ENCODE data around the gene AK4. TPM values are rescaled to one million over a fixed set of nuclear protein-coding genes. Genes with fewer than 3 reads are reported as not detected.

The AK4 gene
- total RNA-seq, 1 experiment from 2014 or later = 180 TPM

DNA sequence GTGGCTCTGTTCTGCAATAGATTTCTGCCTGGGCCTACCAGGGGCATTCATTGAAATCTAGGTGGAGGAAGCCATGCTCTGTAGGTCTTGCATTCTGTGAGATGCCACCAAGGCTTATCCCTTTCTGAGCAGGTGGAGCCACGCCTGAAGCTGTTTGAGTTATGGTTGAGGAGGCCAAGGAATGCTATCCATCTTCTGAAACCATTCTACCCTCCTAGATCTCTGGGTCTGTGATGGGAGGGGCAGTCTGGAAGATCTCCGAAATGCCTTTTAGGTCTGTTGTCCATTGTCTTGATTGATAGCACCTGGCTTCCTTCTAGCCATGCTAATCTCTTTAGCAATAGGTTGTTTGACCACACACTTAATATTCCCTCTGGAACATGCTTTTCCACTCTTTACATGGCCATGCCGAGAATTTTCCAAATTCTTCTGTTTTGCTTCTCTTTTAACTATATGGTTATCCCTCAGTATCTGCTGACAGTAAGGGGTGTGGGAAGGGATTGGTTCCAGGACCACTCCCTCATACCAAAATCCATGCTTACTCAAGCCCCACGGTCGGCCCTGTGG lies 45.2 kb downstream of the AK4 start:
- peaks cover 51% of the 10 kb centered on the region for H3K36me3 Mint-ChIP-seq

DNA sequence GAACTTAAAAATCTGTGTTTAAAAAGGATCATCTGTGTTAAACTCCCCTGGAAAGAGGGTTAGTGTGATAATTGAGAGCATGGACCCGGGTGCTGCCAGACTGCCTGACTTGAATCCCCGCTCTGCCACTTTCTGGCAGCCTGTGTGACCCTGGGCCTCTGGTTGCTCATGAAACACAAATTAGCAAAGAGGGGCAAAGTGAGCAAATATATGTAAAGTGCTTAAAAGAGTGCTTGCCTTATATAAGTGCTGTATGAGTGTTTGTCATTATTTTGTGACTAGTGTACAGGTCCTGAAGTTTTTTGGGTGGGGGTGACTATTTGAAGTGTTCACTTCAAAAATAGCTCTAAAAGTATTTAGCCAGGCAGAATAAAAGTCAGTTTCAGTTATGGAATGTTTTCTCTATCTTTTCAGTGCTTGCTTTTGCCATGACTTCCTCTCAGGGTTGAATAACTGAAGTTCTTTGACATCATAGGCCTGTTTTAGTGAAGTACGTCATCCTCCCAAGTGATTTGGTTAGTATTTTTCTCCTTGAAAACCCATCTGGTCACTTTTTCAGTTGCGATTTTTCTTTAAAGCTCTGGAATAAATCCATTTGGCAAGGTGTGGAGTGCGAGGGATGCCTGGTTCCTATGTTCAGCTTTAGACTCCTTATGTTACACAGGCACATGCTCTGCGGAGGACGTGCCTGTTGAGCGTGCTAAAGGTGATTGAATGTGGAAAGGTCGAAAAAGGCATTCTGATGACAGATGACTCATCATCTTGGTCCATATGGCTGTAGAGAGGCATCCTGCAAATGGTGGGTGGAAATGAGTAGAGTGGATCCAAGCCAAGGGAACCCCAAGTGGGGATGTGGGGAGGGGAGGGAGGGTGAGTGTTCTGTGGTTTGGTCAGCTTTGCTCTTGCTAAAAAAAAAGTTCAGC lies 47.8 kb downstream of the AK4 start:
- Mint-ChIP-seq H3K4me1 (peaks cover 26% of the 10 kb centered on the region), H3K9me3 (peaks cover 7% of the 10 kb centered on the region; the same call in 1 of the 2 replicates), H3K4me3 (no peak overlapping the region), H3K36me3 (peaks cover 51% of the 10 kb centered on the region), H3K27me3 (ENCODE audit: low read depth) (no peaks in the 10 kb centered on the region), H3K27ac (peak overlapping the region; percentile 86; the same call in 1 of the 2 replicates)
- no peak for TF ChIP-seq PRRX2 (CRISPR knock-in tag; IDR thresholded peaks at IDR 0.05)
- no peak for TF ChIP-seq FOXK1 (CRISPR knock-in tag; IDR thresholded peaks at IDR 0.05)
- TF ChIP-seq FOXP1 (CRISPR knock-in tag; IDR thresholded peaks at IDR 0.05; ENCODE audit: borderline replicate concordance) = no peak
- TF ChIP-seq, protein P1, sequence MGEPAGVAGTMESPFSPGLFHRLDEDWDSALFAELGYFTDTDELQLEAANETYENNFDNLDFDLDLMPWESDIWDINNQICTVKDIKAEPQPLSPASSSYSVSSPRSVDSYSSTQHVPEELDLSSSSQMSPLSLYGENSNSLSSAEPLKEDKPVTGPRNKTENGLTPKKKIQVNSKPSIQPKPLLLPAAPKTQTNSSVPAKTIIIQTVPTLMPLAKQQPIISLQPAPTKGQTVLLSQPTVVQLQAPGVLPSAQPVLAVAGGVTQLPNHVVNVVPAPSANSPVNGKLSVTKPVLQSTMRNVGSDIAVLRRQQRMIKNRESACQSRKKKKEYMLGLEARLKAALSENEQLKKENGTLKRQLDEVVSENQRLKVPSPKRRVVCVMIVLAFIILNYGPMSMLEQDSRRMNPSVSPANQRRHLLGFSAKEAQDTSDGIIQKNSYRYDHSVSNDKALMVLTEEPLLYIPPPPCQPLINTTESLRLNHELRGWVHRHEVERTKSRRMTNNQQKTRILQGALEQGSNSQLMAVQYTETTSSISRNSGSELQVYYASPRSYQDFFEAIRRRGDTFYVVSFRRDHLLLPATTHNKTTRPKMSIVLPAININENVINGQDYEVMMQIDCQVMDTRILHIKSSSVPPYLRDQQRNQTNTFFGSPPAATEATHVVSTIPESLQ (CRISPR knock-in tag; IDR thresholded peaks at IDR 0.05) = no peak
- no peak for TF ChIP-seq CREB1 (CRISPR knock-in tag; IDR thresholded peaks at IDR 0.05)
- TF ChIP-seq, protein P2, sequence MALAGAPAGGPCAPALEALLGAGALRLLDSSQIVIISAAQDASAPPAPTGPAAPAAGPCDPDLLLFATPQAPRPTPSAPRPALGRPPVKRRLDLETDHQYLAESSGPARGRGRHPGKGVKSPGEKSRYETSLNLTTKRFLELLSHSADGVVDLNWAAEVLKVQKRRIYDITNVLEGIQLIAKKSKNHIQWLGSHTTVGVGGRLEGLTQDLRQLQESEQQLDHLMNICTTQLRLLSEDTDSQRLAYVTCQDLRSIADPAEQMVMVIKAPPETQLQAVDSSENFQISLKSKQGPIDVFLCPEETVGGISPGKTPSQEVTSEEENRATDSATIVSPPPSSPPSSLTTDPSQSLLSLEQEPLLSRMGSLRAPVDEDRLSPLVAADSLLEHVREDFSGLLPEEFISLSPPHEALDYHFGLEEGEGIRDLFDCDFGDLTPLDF (CRISPR knock-in tag; IDR thresholded peaks at IDR 0.05) = no peak
- no peak for TF ChIP-seq SP1 (CRISPR knock-in tag; conservative IDR thresholded peaks at IDR 0.05)
- TF ChIP-seq ATF1 (CRISPR knock-in tag; IDR thresholded peaks at IDR 0.05) = no peak
- TF ChIP-seq, protein P3, sequence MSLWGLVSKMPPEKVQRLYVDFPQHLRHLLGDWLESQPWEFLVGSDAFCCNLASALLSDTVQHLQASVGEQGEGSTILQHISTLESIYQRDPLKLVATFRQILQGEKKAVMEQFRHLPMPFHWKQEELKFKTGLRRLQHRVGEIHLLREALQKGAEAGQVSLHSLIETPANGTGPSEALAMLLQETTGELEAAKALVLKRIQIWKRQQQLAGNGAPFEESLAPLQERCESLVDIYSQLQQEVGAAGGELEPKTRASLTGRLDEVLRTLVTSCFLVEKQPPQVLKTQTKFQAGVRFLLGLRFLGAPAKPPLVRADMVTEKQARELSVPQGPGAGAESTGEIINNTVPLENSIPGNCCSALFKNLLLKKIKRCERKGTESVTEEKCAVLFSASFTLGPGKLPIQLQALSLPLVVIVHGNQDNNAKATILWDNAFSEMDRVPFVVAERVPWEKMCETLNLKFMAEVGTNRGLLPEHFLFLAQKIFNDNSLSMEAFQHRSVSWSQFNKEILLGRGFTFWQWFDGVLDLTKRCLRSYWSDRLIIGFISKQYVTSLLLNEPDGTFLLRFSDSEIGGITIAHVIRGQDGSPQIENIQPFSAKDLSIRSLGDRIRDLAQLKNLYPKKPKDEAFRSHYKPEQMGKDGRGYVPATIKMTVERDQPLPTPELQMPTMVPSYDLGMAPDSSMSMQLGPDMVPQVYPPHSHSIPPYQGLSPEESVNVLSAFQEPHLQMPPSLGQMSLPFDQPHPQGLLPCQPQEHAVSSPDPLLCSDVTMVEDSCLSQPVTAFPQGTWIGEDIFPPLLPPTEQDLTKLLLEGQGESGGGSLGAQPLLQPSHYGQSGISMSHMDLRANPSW (CRISPR knock-in tag; conservative IDR thresholded peaks at IDR 0.05; ENCODE audit: low read depth) = no peak
- no peak for TF ChIP-seq KAT7 (CRISPR knock-in tag; IDR thresholded peaks at IDR 0.05; ENCODE audit: borderline replicate concordance)
- TF ChIP-seq, protein P4, sequence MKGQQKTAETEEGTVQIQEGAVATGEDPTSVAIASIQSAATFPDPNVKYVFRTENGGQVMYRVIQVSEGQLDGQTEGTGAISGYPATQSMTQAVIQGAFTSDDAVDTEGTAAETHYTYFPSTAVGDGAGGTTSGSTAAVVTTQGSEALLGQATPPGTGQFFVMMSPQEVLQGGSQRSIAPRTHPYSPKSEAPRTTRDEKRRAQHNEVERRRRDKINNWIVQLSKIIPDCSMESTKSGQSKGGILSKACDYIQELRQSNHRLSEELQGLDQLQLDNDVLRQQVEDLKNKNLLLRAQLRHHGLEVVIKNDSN (CRISPR knock-in tag; IDR thresholded peaks at IDR 0.05) = no peak
- TF ChIP-seq RORB (CRISPR knock-in tag; IDR thresholded peaks at IDR 0.05) = no peak
- no peak for TF ChIP-seq NR1H2 (CRISPR knock-in tag; IDR thresholded peaks at IDR 0.05)
- TF ChIP-seq MYBL2 (CRISPR knock-in tag; IDR thresholded peaks at IDR 0.05) = no peak
- TF ChIP-seq, protein P5, sequence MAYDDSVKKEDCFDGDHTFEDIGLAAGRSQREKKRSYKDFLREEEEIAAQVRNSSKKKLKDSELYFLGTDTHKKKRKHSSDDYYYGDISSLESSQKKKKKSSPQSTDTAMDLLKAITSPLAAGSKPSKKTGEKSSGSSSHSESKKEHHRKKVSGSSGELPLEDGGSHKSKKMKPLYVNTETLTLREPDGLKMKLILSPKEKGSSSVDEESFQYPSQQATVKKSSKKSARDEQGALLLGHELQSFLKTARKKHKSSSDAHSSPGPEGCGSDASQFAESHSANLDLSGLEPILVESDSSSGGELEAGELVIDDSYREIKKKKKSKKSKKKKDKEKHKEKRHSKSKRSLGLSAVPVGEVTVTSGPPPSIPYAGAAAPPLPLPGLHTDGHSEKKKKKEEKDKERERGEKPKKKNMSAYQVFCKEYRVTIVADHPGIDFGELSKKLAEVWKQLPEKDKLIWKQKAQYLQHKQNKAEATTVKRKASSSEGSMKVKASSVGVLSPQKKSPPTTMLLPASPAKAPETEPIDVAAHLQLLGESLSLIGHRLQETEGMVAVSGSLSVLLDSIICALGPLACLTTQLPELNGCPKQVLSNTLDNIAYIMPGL (CRISPR knock-in tag; IDR thresholded peaks at IDR 0.05) = no peak
- no peak for TF ChIP-seq ZNF263 (CRISPR knock-in tag; IDR thresholded peaks at IDR 0.05; ENCODE audit: low read depth)
- TF ChIP-seq, protein P6, sequence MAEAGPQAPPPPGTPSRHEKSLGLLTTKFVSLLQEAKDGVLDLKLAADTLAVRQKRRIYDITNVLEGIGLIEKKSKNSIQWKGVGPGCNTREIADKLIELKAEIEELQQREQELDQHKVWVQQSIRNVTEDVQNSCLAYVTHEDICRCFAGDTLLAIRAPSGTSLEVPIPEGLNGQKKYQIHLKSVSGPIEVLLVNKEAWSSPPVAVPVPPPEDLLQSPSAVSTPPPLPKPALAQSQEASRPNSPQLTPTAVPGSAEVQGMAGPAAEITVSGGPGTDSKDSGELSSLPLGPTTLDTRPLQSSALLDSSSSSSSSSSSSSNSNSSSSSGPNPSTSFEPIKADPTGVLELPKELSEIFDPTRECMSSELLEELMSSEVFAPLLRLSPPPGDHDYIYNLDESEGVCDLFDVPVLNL (CRISPR knock-in tag; IDR thresholded peaks at IDR 0.05; ENCODE audit: borderline replicate concordance, low read depth) = no peak
- DNase-seq (ENCODE audit: low spot score) = no peak
- POLR2A ChIA-PET = no interaction called here
- no peak for ATAC-seq
- CTCF ChIA-PET = no interaction called here

More for the DNA sequence above, 45.2 kb downstream of the AK4 start:
- Mint-ChIP-seq H3K4me3 (no peak overlapping the region), H3K9me3 (peaks cover 7% of the 10 kb centered on the region; the same call in 1 of the 2 replicates), H3K27me3 (ENCODE audit: low read depth) (no peaks in the 10 kb centered on the region), H3K27ac (no peak overlapping the region), H3K4me1 (peaks cover 34% of the 10 kb centered on the region)
- DNase-seq (ENCODE audit: low spot score) = no peak
- CTCF ChIA-PET = no interaction called here
- POLR2A ChIA-PET = no interaction called here
- no peak for ATAC-seq
- no peak for TF ChIP-seq FOXP1 (CRISPR knock-in tag; IDR thresholded peaks at IDR 0.05; ENCODE audit: borderline replicate concordance)
- no peak for TF ChIP-seq SP1 (CRISPR knock-in tag; conservative IDR thresholded peaks at IDR 0.05)
- TF ChIP-seq, protein P7, sequence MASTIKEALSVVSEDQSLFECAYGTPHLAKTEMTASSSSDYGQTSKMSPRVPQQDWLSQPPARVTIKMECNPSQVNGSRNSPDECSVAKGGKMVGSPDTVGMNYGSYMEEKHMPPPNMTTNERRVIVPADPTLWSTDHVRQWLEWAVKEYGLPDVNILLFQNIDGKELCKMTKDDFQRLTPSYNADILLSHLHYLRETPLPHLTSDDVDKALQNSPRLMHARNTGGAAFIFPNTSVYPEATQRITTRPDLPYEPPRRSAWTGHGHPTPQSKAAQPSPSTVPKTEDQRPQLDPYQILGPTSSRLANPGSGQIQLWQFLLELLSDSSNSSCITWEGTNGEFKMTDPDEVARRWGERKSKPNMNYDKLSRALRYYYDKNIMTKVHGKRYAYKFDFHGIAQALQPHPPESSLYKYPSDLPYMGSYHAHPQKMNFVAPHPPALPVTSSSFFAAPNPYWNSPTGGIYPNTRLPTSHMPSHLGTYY (CRISPR knock-in tag; IDR thresholded peaks at IDR 0.05) = no peak
- TF ChIP-seq ZNF138 (CRISPR knock-in tag; conservative IDR thresholded peaks at IDR 0.05) = no peak
- no peak for TF ChIP-seq NR1H2 (CRISPR knock-in tag; IDR thresholded peaks at IDR 0.05)
- no peak for TF ChIP-seq NFATC4 (CRISPR knock-in tag; IDR thresholded peaks at IDR 0.05)
- no peak for TF ChIP-seq FOXJ3 (CRISPR knock-in tag; IDR thresholded peaks at IDR 0.05; ENCODE audit: borderline replicate concordance)
- TF ChIP-seq ZNF232 (CRISPR knock-in tag; IDR thresholded peaks at IDR 0.05) = no peak
- no peak for TF ChIP-seq ZNF219 (CRISPR knock-in tag; IDR thresholded peaks at IDR 0.05; ENCODE audit: borderline replicate concordance)
